Ramos (cell line): ENCODE results near the gene PPM1H.
"Not testable (repeated sequence)": the region's sequence is repeated elsewhere in the genome, so short reads cannot be mapped to it uniquely, and the experiment has no call there.

ENCODE experiments used
- in situ Hi-C: fragments of 300-500 bp; cut with MboI; formaldehyde crosslinking; loops from one replicate; pipeline ENCODE4 v1.14.3; 2022; ENCODE audit warnings: low sequenced_read_pairs; ENCODE audit not compliant: unreplicated experiment

PPM1H gene

GRCh38 chr12:62843716-62844115 is 91.2 kb downstream of the PPM1H start:
- in situ Hi-C loops = no loop called here

GRCh38 chr12:62841846-62842245 is 93.1 kb downstream of the PPM1H start:
- in situ Hi-C loops = no loop called here

GRCh38 chr12:62840806-62841205 is 94.1 kb downstream of the PPM1H start:
- in situ Hi-C loops = no loop called here

GRCh38 chr12:62839869-62840660 is 94.9 kb downstream of the PPM1H start:
- in situ Hi-C loops = no loop called here

GRCh38 chr12:62834971-62835547 is 99.9 kb downstream of the PPM1H start:
- in situ Hi-C loops = no loop called here

GRCh38 chr12:62834406-62834805 is 100.5 kb downstream of the PPM1H start:
- in situ Hi-C loops = no loop called here

GRCh38 chr12:62833634-62834033 is 101.3 kb downstream of the PPM1H start:
- in situ Hi-C loops = no loop called here

- in situ Hi-C loops = no loop called here
Observed at GRCh38 chr12:62832558-62832957, 102.4 kb downstream of the PPM1H start.

- in situ Hi-C loops = no loop called here
Observed at GRCh38 chr12:62832027-62832426, 102.9 kb downstream of the PPM1H start.

GRCh38 chr12:62827855-62828254 is 107.1 kb downstream of the PPM1H start:
- in situ Hi-C loops = no loop called here

- in situ Hi-C loops = no loop called here
Observed at GRCh38 chr12:62827042-62827441, 107.9 kb downstream of the PPM1H start.

- in situ Hi-C loops = no loop called here
Observed at GRCh38 chr12:62817556-62818271, 117.2 kb downstream of the PPM1H start.

- in situ Hi-C loops = no loop called here
Observed at GRCh38 chr12:62814243-62814642, 120.7 kb downstream of the PPM1H start.

GRCh38 chr12:62813031-62813829 is 121.7 kb downstream of the PPM1H start:
- in situ Hi-C loops = no loop called here

GRCh38 chr12:62811481-62811880 is 123.5 kb downstream of the PPM1H start:
- in situ Hi-C loops = not testable (repeated sequence)

GRCh38 chr12:62808166-62808879 is 126.6 kb downstream of the PPM1H start:
- in situ Hi-C loops = no loop called here

- in situ Hi-C loops = no loop called here
Observed at GRCh38 chr12:62806893-62807292, 128.1 kb downstream of the PPM1H start.

GRCh38 chr12:62806244-62806836 is 128.6 kb downstream of the PPM1H start:
- in situ Hi-C loops = no loop called here

- in situ Hi-C loops = no loop called here
Observed at GRCh38 chr12:62805517-62805916, 129.4 kb downstream of the PPM1H start.

GRCh38 chr12:62803756-62804155 is 131.2 kb downstream of the PPM1H start:
- in situ Hi-C loops = no loop called here
